Caco-2 (cell line): Measurements from ENCODE around the gene FAM131B. TPM values are rescaled to one million over a fixed set of nuclear protein-coding genes. Genes with fewer than 3 reads are reported as not detected.

ENCODE experiments used
- BruUV-seq: library from RNA; stranded (reverse); fragments of 400-500 nt; replicated peaks from 2 replicates; lab custom pipeline; 2021; lab: Mats Ljungman, UMichigan
- CTCF ChIA-PET: fragments of 300-600 bp; sonication (Branson Sonifier 250); formaldehyde crosslinking; loops from one replicate; lab custom pipeline; 2022; ENCODE audit warnings: antibody characterized with exemption; lab: Charles Lee
- POLR2A ChIA-PET: fragments of 300-600 bp; sonication (Branson Sonifier 250); formaldehyde crosslinking; loops from one replicate; lab custom pipeline; 2022; ENCODE audit warnings: antibody characterized with exemption; lab: Charles Lee
- DNase-seq, 2 experiments: peaks; one replicate each; pipeline versions ENCODE4 v3.0.0 to v3.0.0-alpha.2; 2020 to 2022
- H3K27me3 ChIP-seq: replicated peaks from 2 replicates; pipeline ENCODE4 v1.6.0; 2011; ENCODE audit warnings: low read length; ENCODE audit not compliant: control insufficient read depth, insufficient read depth
- H3K36me3 ChIP-seq: 2 replicates; pipeline ENCODE4 v1.5.1; 2011; ENCODE audit warnings: low read length; ENCODE audit not compliant: control insufficient read depth, insufficient read depth
- H3K4me1 ChIP-seq: fragments of 250-450 bp; sonication (Bioruptor Pico); 2 replicates; pipeline ENCODE4 v1.5.1; 2020; ENCODE audit warnings: mild to moderate bottlenecking
- H3K4me3 ChIP-seq: 2 replicates; pipeline ENCODE4 v1.5.1; 2011; ENCODE audit warnings: low read depth, mild to moderate bottlenecking, control low read depth, low read length
- H3K9me3 ChIP-seq: fragments of 250-450 bp; sonication (Bioruptor Pico); 2 replicates; pipeline ENCODE4 v1.5.1; 2020; ENCODE audit warnings: mild to moderate bottlenecking, moderate library complexity
- H3K27ac Mint-ChIP-seq: one replicate; pipeline ENCODE4 v1.8.0; 2022; ENCODE audit warnings: mixed read lengths; ENCODE audit not compliant: unreplicated experiment
- H3K27me3 Mint-ChIP-seq: one replicate; pipeline ENCODE4 v1.8.0; 2022; ENCODE audit warnings: mixed read lengths; ENCODE audit not compliant: insufficient read depth, unreplicated experiment
- H3K36me3 Mint-ChIP-seq: one replicate; pipeline ENCODE4 v1.8.0; 2022; ENCODE audit warnings: mild to moderate bottlenecking, mixed read lengths; ENCODE audit not compliant: insufficient read depth, unreplicated experiment
- H3K4me1 Mint-ChIP-seq: one replicate; pipeline ENCODE4 v1.8.0; 2022; ENCODE audit warnings: low read depth, mixed read lengths; ENCODE audit not compliant: unreplicated experiment
- H3K4me3 Mint-ChIP-seq: one replicate; pipeline ENCODE4 v1.8.0; 2022; ENCODE audit warnings: mild to moderate bottlenecking, moderate library complexity, mixed read lengths; ENCODE audit not compliant: unreplicated experiment
- H3K9me3 Mint-ChIP-seq: one replicate; pipeline ENCODE4 v1.8.0; 2022; ENCODE audit warnings: mixed read lengths; ENCODE audit not compliant: unreplicated experiment
- CTCF ChIP-seq, 2 experiments: fragments of 200-600 bp in 1 of 2; IDR thresholded peaks; 1 replicate in 1 of 2; 2 replicates in 1 of 2; pipeline versions ENCODE4 v1.5.1 to v1.8.0; 2011 to 2022; ENCODE audit warnings: antibody characterized with exemption in 1 of 2, control low read depth in 1 of 2, inconsistent platforms in 1 of 2, low read depth in 1 of 2, low read length in 1 of 2, mild to moderate bottlenecking in 1 of 2, moderate library complexity in 1 of 2; ENCODE audit not compliant: insufficient read depth in 1 of 2, severe bottlenecking in 1 of 2, unreplicated experiment in 1 of 2
- intact Hi-C: fragments of 100-400 bp; cut with micrococcal nuclease; formaldehyde crosslinking; loops from one replicate; pipeline ENCODE4 v1.10.0; 2022; ENCODE audit not compliant: unreplicated experiment
- total RNA-seq: library from RNA; stranded (reverse); gene quantifications from 2 replicates; pipeline ENCODE4 v1.2.3, GENCODE V29; 2022

FAM131B gene
- total RNA-seq, 1 experiment from 2014 or later: 22.3 TPM

- H3K9me3 Mint-ChIP-seq: no peaks in the 10 kb centered on the region
- peak overlapping the region; percentile 58 for H3K4me3 Mint-ChIP-seq
- H3K27ac Mint-ChIP-seq: no peak overlapping the region
- no TSS peak for BruUV-seq
- peaks cover 6% of the 10 kb centered on the region for H3K36me3 Mint-ChIP-seq
- peak in 1 of 2 experiments; percentile 33 for DNase-seq
- no peaks in the 10 kb centered on the region for H3K27me3 ChIP-seq
- intact Hi-C loops: loop anchor here (2.0 kb wide), 1 partner anchor 18 kb away; the partner anchor contains the start of gene ZYX
- peaks cover 13% of the 10 kb centered on the region for H3K4me1 ChIP-seq
- peaks cover 29% of the 10 kb centered on the region for H3K4me1 Mint-ChIP-seq
- H3K4me3 ChIP-seq: peak overlapping the region; percentile 31
- H3K36me3 ChIP-seq: no peaks in the 10 kb centered on the region
- H3K9me3 ChIP-seq: no peaks in the 10 kb centered on the region
- peaks cover 3% of the 10 kb centered on the region for H3K27me3 Mint-ChIP-seq
- TF ChIP-seq CTCF (IDR thresholded peaks at IDR 0.05; ENCODE audit: insufficient read depth in 1 of 2, low read depth in 1 of 2, low read length in 1 of 2, severe bottlenecking in 1 of 2, unreplicated experiment in 1 of 2): no peak
- CTCF ChIA-PET: no interaction called here
- POLR2A ChIA-PET: interaction anchor here (0.6 kb wide), 1 partner anchor 1063 kb away, joined by 4 read pairs; no protein-coding TSS in a partner anchor
Measured at GRCh38 chr7:143363016-143363937, 764 bp upstream of the FAM131B start.

- Mint-ChIP-seq H3K4me1 (peaks cover 23% of the 10 kb centered on the region), H3K4me3 (peak overlapping the region; percentile 94), H3K9me3 (no peaks in the 10 kb centered on the region), H3K27me3 (peaks cover 3% of the 10 kb centered on the region), H3K36me3 (peaks cover 6% of the 10 kb centered on the region), H3K27ac (peak overlapping the region; percentile 55)
- Histone ChIP-seq H3K4me3 (peak overlapping the region; percentile 52), H3K9me3 (no peaks in the 10 kb centered on the region), H3K36me3 (no peaks in the 10 kb centered on the region), H3K27me3 (no peaks in the 10 kb centered on the region), H3K4me1 (no peaks in the 10 kb centered on the region; the same call in 1 of the 2 replicates)
- ChIA-PET CTCF (interaction anchor here (0.6 kb wide), 1 partner anchor 121 kb away, joined by 6 read pairs; no protein-coding TSS in a partner anchor), POLR2A (interaction anchor here (0.7 kb wide), 1 partner anchor 42 kb away, joined by 5 read pairs; no protein-coding TSS in a partner anchor)
- DNase-seq: peak in 1 of 2 experiments; percentile 37
- no peak for TF ChIP-seq CTCF (IDR thresholded peaks at IDR 0.05; ENCODE audit: insufficient read depth in 1 of 2, low read depth in 1 of 2, low read length in 1 of 2, severe bottlenecking in 1 of 2, unreplicated experiment in 1 of 2)
- BruUV-seq: no TSS peak
- intact Hi-C loops: loop anchor here (2.0 kb wide), 1 partner anchor 19 kb away; the partner anchor contains the start of gene ZYX
Measured at GRCh38 chr7:143361552-143362130, 872 bp downstream of the FAM131B start.
